Activated CD4-positive, alpha-beta T cell treated with anti-CD3 and anti-CD28 coated beads for 1 hour (primary cell): ENCODE measurements around the gene CECR2.
"Not testable (repeated sequence)": the region's sequence is repeated elsewhere in the genome, so short reads cannot be mapped to it uniquely, and the experiment has no call there.

ENCODE experiments used
- DNase-seq: peaks from one replicate; pipeline ENCODE4 v3.0.0-alpha.2; 2020

Gene CECR2

GRCh38 chr22:17521971-17522370, 152.7 kb downstream of the CECR2 start:
- DNase-seq = not testable (repeated sequence)

GRCh38 chr22:17523925-17524324, 154.7 kb downstream of the CECR2 start:
- DNase-seq = no peak

- DNase-seq = no peak
Observed at GRCh38 chr22:17536269-17536668, 167.0 kb downstream of the CECR2 start.

GRCh38 chr22:17537155-17537554, 167.9 kb downstream of the CECR2 start:
- DNase-seq = no peak

- DNase-seq = no peak
Observed at GRCh38 chr22:17540481-17540880, 171.2 kb downstream of the CECR2 start.

GRCh38 chr22:17541476-17541875, 172.2 kb downstream of the CECR2 start:
- no peak for DNase-seq

- DNase-seq = no peak
Observed at GRCh38 chr22:17542452-17542851, 173.2 kb downstream of the CECR2 start.

GRCh38 chr22:17548010-17548755, 178.9 kb downstream of the CECR2 start:
- DNase-seq = no peak

GRCh38 chr22:17548756-17549035, 179.4 kb downstream of the CECR2 start:
- no peak for DNase-seq

GRCh38 chr22:17549183-17549582, 179.9 kb downstream of the CECR2 start:
- DNase-seq = no peak

GRCh38 chr22:17549655-17550054, 180.4 kb downstream of the CECR2 start:
- DNase-seq = no peak

GRCh38 chr22:17552737-17553136, 183.5 kb downstream of the CECR2 start:
- no peak for DNase-seq

- no peak for DNase-seq
Observed at GRCh38 chr22:17554814-17555213, 185.6 kb downstream of the CECR2 start.

- DNase-seq = no peak
Observed at GRCh38 chr22:17559188-17559587, 189.9 kb downstream of the CECR2 start.

GRCh38 chr22:17562906-17563870, 193.9 kb downstream of the CECR2 start, which contains the start of gene SLC25A18:
Gene SLC25A18, plus strand, starts transcription at chr22:17563498. Its CDS starts 16,447 bp downstream, at chr22:17579945.
- no peak for DNase-seq

GRCh38 chr22:17563936-17564391, 194.7 kb downstream of the CECR2 start:
- no peak for DNase-seq

GRCh38 chr22:17566016-17566687, 196.9 kb downstream of the CECR2 start:
- DNase-seq = not testable (repeated sequence)

- no peak for DNase-seq
Observed at GRCh38 chr22:17566776-17567175, 197.5 kb downstream of the CECR2 start.

GRCh38 chr22:17569971-17570511, 200.8 kb downstream of the CECR2 start:
- DNase-seq = no peak

GRCh38 chr22:17570851-17571631, 201.8 kb downstream of the CECR2 start:
- DNase-seq = no peak

- no peak for DNase-seq
Observed at GRCh38 chr22:17575151-17575550, 205.9 kb downstream of the CECR2 start.

GRCh38 chr22:17575681-17576080, 206.4 kb downstream of the CECR2 start:
- DNase-seq = no peak
